Panc1 (cell line): ENCODE results near the gene C17orf75. TPM values are rescaled to one million over a fixed set of nuclear protein-coding genes. Genes with fewer than 3 reads are reported as not detected.
A peak's percentile ranks its signal among the peaks of the same experiment; 100 is the strongest.

Experiments used
- ATAC-seq: fragments of 200-7000 bp; cut with Tn5 transposase; 2 replicates; pipeline ENCODE4 v1.9.1; 2020; ENCODE audit warnings: mild to moderate bottlenecking, moderate library complexity
- BruUV-seq: library from RNA; stranded (reverse); fragments of 400-500 nt; replicated peaks from 2 replicates; lab custom pipeline; 2021; lab: Mats Ljungman, UMichigan
- CTCF ChIA-PET: fragments of 300-600 bp; sonication (Branson Sonifier 250); formaldehyde crosslinking; loops from one replicate; lab custom pipeline; 2022; ENCODE audit warnings: antibody characterized with exemption; lab: Charles Lee
- POLR2A ChIA-PET: fragments of 300-600 bp; sonication (Branson Sonifier 250); formaldehyde crosslinking; loops from one replicate; lab custom pipeline; 2022; ENCODE audit warnings: antibody characterized with exemption; lab: Charles Lee
- DNase-seq: peaks from one replicate; pipeline ENCODE4 v3.0.0-alpha.2; 2010; ENCODE audit warnings: low read depth, low spot score
- H3K27ac ChIP-seq: 2 replicates; pipeline ENCODE4 v1.5.1; 2011; ENCODE audit warnings: mild to moderate bottlenecking, low read length, inconsistent platforms
- H3K27me3 ChIP-seq: fragments of 200-500 bp; sonication (Bioruptor generic); 2 replicates; pipeline ENCODE4 v1.6.0; 2014; ENCODE audit warnings: low read length, inconsistent platforms; ENCODE audit not compliant: control insufficient read depth, insufficient read depth
- H3K36me3 ChIP-seq: fragments of 200-500 bp; sonication (Bioruptor generic); 2 replicates; pipeline ENCODE4 v1.5.1; 2014; ENCODE audit warnings: inconsistent platforms, mild to moderate bottlenecking, low read length, moderate library complexity; ENCODE audit not compliant: control insufficient read depth, insufficient read depth
- H3K4me1 ChIP-seq: 2 replicates; pipeline ENCODE4 v1.5.1; 2011; ENCODE audit warnings: inconsistent platforms, mild to moderate bottlenecking, low read length, moderate library complexity; ENCODE audit not compliant: control insufficient read depth, insufficient read depth
- H3K4me3 ChIP-seq, 2 experiments: 2 replicates each; pipeline ENCODE4 v1.5.1; 2011 to 2012; ENCODE audit warnings: low read depth in 2 of 2, low read length in 2 of 2, mild to moderate bottlenecking in 2 of 2, inconsistent platforms in 1 of 2, moderate library complexity in 1 of 2
- H3K9me3 ChIP-seq: fragments of 200-500 bp; sonication (Bioruptor generic); 2 replicates; pipeline ENCODE4 v1.5.1; 2014; ENCODE audit warnings: low read depth, mild to moderate bottlenecking, inconsistent platforms, low read length, moderate library complexity; ENCODE audit not compliant: control insufficient read depth, insufficient read depth
- POLR2AphosphoS5 ChIP-seq: IDR thresholded peaks from 2 replicates; pipeline ENCODE4 v1.6.1; 2012; ENCODE audit warnings: mild to moderate bottlenecking, low read depth, low read length, moderate library complexity
- REST ChIP-seq, 2 experiments: IDR thresholded peaks; 2 replicates each; pipeline ENCODE4 v1.6.1; 2011 to 2012; ENCODE audit warnings: low read depth in 2 of 2, control low read depth in 1 of 2, low read length in 1 of 2, mild to moderate bottlenecking in 1 of 2, moderate library complexity in 1 of 2; ENCODE audit not compliant: insufficient read depth in 1 of 2
- SIN3A ChIP-seq: IDR thresholded peaks from 2 replicates; pipeline ENCODE4 v1.6.1; 2012; ENCODE audit warnings: low read depth, mild to moderate bottlenecking, low read length, moderate library complexity, borderline replicate concordance; ENCODE audit not compliant: insufficient read depth
- TCF7L2 ChIP-seq: IDR thresholded peaks from 2 replicates; pipeline ENCODE4 v1.6.1; 2011; ENCODE audit warnings: mild to moderate bottlenecking, low read depth, low read length, inconsistent platforms
- in situ Hi-C: cut with HindIII; loops from 2 replicates; pipeline ENCODE4 v1.10.0; 2016; ENCODE audit warnings: low sequenced_read_pairs, low pct_unique_long_range_greater_than_20kb
- intact Hi-C: fragments of 100-400 bp; cut with micrococcal nuclease; formaldehyde crosslinking; loops from one replicate; pipeline ENCODE4 v1.10.0; 2022; ENCODE audit not compliant: unreplicated experiment
- total RNA-seq: library from RNA; stranded (reverse); gene quantifications from one replicate; pipeline ENCODE4 v1.2.1, GENCODE V29; 2021; ENCODE audit not compliant: unreplicated experiment
- TF ChIP-seq, protein P1 (sequence below): fragments of 450-650 bp; IDR thresholded peaks from 2 replicates; pipeline ENCODE4 v1.5.1; 2017; ENCODE audit warnings: mild to moderate bottlenecking

Gene C17orf75
- total RNA-seq, 1 experiment from 2014 or later, result 31.6 TPM

DNA sequence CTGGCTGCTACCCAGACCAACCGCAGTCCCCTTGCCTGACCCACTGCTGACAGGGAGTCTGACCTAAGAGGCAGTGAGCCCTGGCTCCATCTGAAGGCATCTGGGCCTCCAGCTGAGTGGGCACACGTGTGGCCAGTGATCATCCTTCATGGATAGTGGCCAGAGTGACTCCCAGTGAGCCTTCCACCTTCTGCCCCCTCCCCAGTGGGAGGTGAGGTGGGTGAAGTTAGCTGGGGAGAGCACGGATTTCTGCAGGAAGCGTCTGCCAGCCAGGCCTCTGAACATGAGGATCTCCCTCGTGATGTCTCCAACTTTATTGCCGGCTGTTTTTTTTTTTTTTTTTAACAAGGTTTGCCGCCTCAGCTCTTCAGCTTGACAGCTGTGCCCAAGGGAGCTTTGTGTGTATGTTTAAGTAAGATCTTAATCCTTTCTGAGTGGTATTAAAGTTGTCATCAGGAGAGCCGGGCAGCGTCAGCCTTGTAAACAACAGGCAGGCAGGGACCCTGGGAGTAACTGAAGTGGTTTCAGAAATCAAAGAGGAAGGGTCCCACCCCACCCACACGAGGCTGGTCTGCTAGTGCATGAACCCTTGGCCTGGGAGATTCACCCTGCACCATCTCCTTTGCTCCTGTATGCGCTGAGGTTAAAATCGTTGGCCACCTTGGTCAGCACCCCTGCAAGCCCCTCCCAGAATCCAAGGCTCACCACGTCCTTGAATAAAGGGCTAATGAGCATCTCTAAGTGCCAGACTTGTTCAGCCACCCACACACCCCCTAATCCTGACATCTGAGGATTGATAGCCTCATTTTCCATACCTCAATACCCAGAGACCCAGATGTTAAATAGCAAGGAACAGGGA, 43.0 kb downstream of the C17orf75 start:
- CTCF ChIA-PET, result interaction anchor here (0.6 to 0.7 kb wide), 2 partner anchors 93 to 95 kb away, joined by 3 to 7 read pairs; no protein-coding TSS in a partner anchor
- ATAC-seq, result peak; percentile 44

GRCh38 chr17:32298298-32298697, 43.7 kb downstream of the C17orf75 start:
- intact Hi-C loops (no loop called here), in situ Hi-C loops (no loop called here)
- Histone ChIP-seq H3K27ac (no peak overlapping the region), H3K4me3 (no peak overlapping the region), H3K9me3 (no peaks in the 10 kb centered on the region), H3K27me3 (no peaks in the 10 kb centered on the region), H3K4me1 (peaks cover 13% of the 10 kb centered on the region), H3K36me3 (no peaks in the 10 kb centered on the region)
- ATAC-seq (peak; percentile 76), DNase-seq (no peak)
- POLR2A ChIA-PET, result interaction anchor here (0.6 kb wide), 1 partner anchor 264 kb away, joined by 6 read pairs; no protein-coding TSS in a partner anchor
- CTCF ChIA-PET, result interaction anchor here (0.6 kb wide), 2 partner anchors 62 to 94 kb away, joined by 3 to 6 read pairs; no protein-coding TSS in a partner anchor
- no TSS peak for BruUV-seq
- TF ChIP-seq TCF7L2, result no peak
- TF ChIP-seq POLR2AphosphoS5, result no peak
- TF ChIP-seq REST (IDR thresholded peaks at IDR 0.05; ENCODE audit: insufficient read depth in 1 of 2, low read depth in 2 of 2, low read length in 1 of 2), result no peak
- TF ChIP-seq, protein P1, sequence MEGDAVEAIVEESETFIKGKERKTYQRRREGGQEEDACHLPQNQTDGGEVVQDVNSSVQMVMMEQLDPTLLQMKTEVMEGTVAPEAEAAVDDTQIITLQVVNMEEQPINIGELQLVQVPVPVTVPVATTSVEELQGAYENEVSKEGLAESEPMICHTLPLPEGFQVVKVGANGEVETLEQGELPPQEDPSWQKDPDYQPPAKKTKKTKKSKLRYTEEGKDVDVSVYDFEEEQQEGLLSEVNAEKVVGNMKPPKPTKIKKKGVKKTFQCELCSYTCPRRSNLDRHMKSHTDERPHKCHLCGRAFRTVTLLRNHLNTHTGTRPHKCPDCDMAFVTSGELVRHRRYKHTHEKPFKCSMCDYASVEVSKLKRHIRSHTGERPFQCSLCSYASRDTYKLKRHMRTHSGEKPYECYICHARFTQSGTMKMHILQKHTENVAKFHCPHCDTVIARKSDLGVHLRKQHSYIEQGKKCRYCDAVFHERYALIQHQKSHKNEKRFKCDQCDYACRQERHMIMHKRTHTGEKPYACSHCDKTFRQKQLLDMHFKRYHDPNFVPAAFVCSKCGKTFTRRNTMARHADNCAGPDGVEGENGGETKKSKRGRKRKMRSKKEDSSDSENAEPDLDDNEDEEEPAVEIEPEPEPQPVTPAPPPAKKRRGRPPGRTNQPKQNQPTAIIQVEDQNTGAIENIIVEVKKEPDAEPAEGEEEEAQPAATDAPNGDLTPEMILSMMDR, result no peak
- no peak for TF ChIP-seq SIN3A

More for the DNA sequence above, 43.0 kb downstream of the C17orf75 start:
- BruUV-seq, result no TSS peak
- Histone ChIP-seq H3K4me1 (peaks cover 15% of the 10 kb centered on the region), H3K4me3 (no peak overlapping the region), H3K36me3 (no peaks in the 10 kb centered on the region), H3K9me3 (no peaks in the 10 kb centered on the region), H3K27ac (no peak overlapping the region), H3K27me3 (no peaks in the 10 kb centered on the region)
- in situ Hi-C loops (no loop called here), intact Hi-C loops (no loop called here)
- no peak for DNase-seq
- POLR2A ChIA-PET, result interaction anchor here (0.6 kb wide), 1 partner anchor 264 kb away, joined by 6 read pairs; no protein-coding TSS in a partner anchor
- TF ChIP-seq REST (IDR thresholded peaks at IDR 0.05; ENCODE audit: insufficient read depth in 1 of 2, low read depth in 2 of 2, low read length in 1 of 2) (0 out of 4 replicates have a peak, but pooled peaks of 1 of the 2 experiments have one; percentile 32), TCF7L2 (no peak)
